Measurements from ENCODE around the gene PTPRJ.

GRCh38 chr11:48093323-48093722 lies 113.0 kb downstream of the PTPRJ start:
- no peak for TF ChIP-seq CTCF (IDR thresholded peaks at IDR 0.05)
- TF ChIP-seq POLR2A (IDR thresholded peaks at IDR 0.05), result no peak
